OCI-LY7 (cell line): Measurements from ENCODE around the gene PITPNC1. TPM values are rescaled to one million over a fixed set of nuclear protein-coding genes. Genes with fewer than 3 reads are reported as not detected.

Experiments
- BruUV-seq: library from RNA; stranded (reverse); fragments of 400-500 nt; replicated peaks from 2 replicates; lab custom pipeline; 2021; lab: Mats Ljungman, UMichigan
- CTCF ChIA-PET: fragments of 300-600 bp; sonication (Branson Sonifier 250); formaldehyde crosslinking; loops from one replicate; lab custom pipeline; 2022; ENCODE audit warnings: antibody characterized with exemption; ENCODE audit not compliant: unreplicated experiment; lab: Charles Lee
- POLR2A ChIA-PET: fragments of 300-600 bp; sonication (Branson Sonifier 250); formaldehyde crosslinking; loops from one replicate; lab custom pipeline; 2022; ENCODE audit warnings: antibody characterized with exemption; lab: Charles Lee
- DNase-seq: peaks from one replicate; pipeline ENCODE4 v3.0.0-alpha.2; 2015; ENCODE audit warnings: low spot score
- H2AFZ ChIP-seq: fragments of 200-600 bp; sonication (generic), shearing (Covaris generic); 2 replicates; pipeline ENCODE4 v1.6.1; 2014; ENCODE audit warnings: mild to moderate bottlenecking, antibody characterized with exemption, low read length, moderate library complexity
- H3K27ac ChIP-seq: fragments of 200-600 bp; sonication (generic); 2 replicates; pipeline ENCODE4 v1.5.1; 2014; ENCODE audit warnings: mixed run types, low read depth, mild to moderate bottlenecking, moderate library complexity, low read length, inconsistent platforms; ENCODE audit not compliant: poor library complexity, severe bottlenecking
- H3K36me3 ChIP-seq: fragments of 200-600 bp; sonication (generic); 2 replicates; pipeline ENCODE4 v1.6.1; 2014; ENCODE audit warnings: mild to moderate bottlenecking, antibody characterized with exemption, low read length, moderate library complexity, mixed read lengths; ENCODE audit not compliant: insufficient read depth
- H3K4me1 ChIP-seq: fragments of 200-600 bp; sonication (generic); 2 replicates; pipeline ENCODE4 v1.5.1; 2014; ENCODE audit warnings: mild to moderate bottlenecking, low read length; ENCODE audit not compliant: insufficient read depth, poor library complexity, severe bottlenecking
- H3K4me2 ChIP-seq: fragments of 200-600 bp; sonication (generic); 2 replicates; pipeline ENCODE4 v1.6.1; 2014; ENCODE audit warnings: mild to moderate bottlenecking, low read length
- H3K4me3 ChIP-seq: fragments of 200-600 bp; sonication (generic); 2 replicates; pipeline ENCODE4 v1.5.1; 2014; ENCODE audit warnings: mild to moderate bottlenecking, low read depth, low read length; ENCODE audit not compliant: poor library complexity, severe bottlenecking
- H3K79me2 ChIP-seq: fragments of 200-600 bp; sonication (generic); 2 replicates; pipeline ENCODE4 v1.6.1; 2016; ENCODE audit warnings: low read depth, mild to moderate bottlenecking, low read length, moderate library complexity, mixed read lengths; ENCODE audit not compliant: insufficient read depth
- H3K9me2 ChIP-seq: fragments of 200-600 bp; sonication (generic); 2 replicates; pipeline ENCODE4 v1.6.1; 2016; ENCODE audit warnings: mild to moderate bottlenecking, low read length, mixed read lengths; ENCODE audit not compliant: insufficient read depth
- H3K9me3 ChIP-seq: fragments of 200-600 bp; sonication (generic); 2 replicates; pipeline ENCODE4 v1.6.1; 2014; ENCODE audit warnings: mild to moderate bottlenecking, mixed run types, low read length, mixed read lengths
- H4K20me1 ChIP-seq: fragments of 200-600 bp; sonication (generic); 2 replicates; pipeline ENCODE4 v1.6.1; 2014; ENCODE audit warnings: mild to moderate bottlenecking, antibody characterized with exemption, low read length, moderate library complexity, mixed read lengths; ENCODE audit not compliant: insufficient read depth
- CTCF ChIP-seq: fragments of 200-600 bp; sonication (generic); conservative IDR thresholded peaks from 2 replicates; pipeline ENCODE4 v1.5.1; 2014; ENCODE audit warnings: mild to moderate bottlenecking, antibody characterized with exemption, low read length, moderate library complexity, mixed read lengths
- EZH2phosphoT487 ChIP-seq: fragments of 200-600 bp; sonication (generic); IDR thresholded peaks from 2 replicates; pipeline ENCODE4 v1.6.1; 2018; ENCODE audit warnings: low read depth, borderline replicate concordance, mild to moderate bottlenecking, mixed run types, antibody characterized with exemption, low read length, moderate library complexity, mixed read lengths
- intact Hi-C: fragments of 100-400 bp; cut with micrococcal nuclease; formaldehyde crosslinking; loops from one replicate; pipeline ENCODE4 v1.10.0; 2022; ENCODE audit not compliant: unreplicated experiment
- total RNA-seq, 2 experiments: library from RNA; depleted of rRNA in 1 of 2; stranded (reverse); fragments of >200 nt in 1 of 2; shearing (Covaris generic) in 1 of 2; gene quantifications; 2 replicates each; pipeline ENCODE4 v1.2.3, GENCODE V29; 2014 to 2022

PITPNC1 gene
- total RNA-seq, 2 experiments from 2014 or later: 14.3 to 21.1 TPM

DNA sequence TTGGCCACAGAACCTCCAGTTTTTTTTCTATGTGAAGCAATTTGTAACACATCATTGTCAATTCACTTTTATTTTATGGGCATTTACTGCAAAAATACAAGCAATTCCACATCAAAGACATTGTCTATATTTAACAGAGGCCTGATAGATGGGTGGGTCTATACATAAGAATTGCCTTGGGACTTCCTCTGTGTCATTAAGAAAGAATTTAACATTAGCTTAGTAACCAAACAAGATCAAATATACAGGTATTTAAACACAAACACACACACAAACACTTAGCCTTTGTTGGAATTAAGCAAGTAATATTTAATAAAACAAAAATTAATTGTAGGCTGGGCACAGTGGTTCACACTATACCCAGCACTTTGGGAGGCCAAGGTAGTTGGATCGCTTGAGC, 4.3 kb upstream of the PITPNC1 start:
- DNase-seq: no peak
- CTCF ChIA-PET: no interaction called here
- no peak overlapping the region for H2AFZ ChIP-seq
- H3K9me2 ChIP-seq: no peaks in the 10 kb centered on the region
- TF ChIP-seq EZH2phosphoT487 (no peak), CTCF (no peak)
- no peak overlapping the region for H3K4me3 ChIP-seq
- H3K4me2 ChIP-seq: no peak overlapping the region
- H3K27ac ChIP-seq: no peak overlapping the region
- no peaks in the 10 kb centered on the region for H3K79me2 ChIP-seq
- peaks cover 26% of the 10 kb centered on the region for H3K4me1 ChIP-seq
- no peaks in the 10 kb centered on the region for H3K9me3 ChIP-seq
- no peaks in the 10 kb centered on the region for H3K36me3 ChIP-seq
- POLR2A ChIA-PET: interaction anchor here (0.7 kb wide), 1 partner anchor 366 kb away, joined by 3 read pairs; no protein-coding TSS in a partner anchor
- no TSS peak for BruUV-seq
- intact Hi-C loops: loop anchor here (10.0 kb wide), 1 partner anchor 658 kb away; no protein-coding TSS in a partner anchor
- H4K20me1 ChIP-seq: no peaks in the 10 kb centered on the region

DNA sequence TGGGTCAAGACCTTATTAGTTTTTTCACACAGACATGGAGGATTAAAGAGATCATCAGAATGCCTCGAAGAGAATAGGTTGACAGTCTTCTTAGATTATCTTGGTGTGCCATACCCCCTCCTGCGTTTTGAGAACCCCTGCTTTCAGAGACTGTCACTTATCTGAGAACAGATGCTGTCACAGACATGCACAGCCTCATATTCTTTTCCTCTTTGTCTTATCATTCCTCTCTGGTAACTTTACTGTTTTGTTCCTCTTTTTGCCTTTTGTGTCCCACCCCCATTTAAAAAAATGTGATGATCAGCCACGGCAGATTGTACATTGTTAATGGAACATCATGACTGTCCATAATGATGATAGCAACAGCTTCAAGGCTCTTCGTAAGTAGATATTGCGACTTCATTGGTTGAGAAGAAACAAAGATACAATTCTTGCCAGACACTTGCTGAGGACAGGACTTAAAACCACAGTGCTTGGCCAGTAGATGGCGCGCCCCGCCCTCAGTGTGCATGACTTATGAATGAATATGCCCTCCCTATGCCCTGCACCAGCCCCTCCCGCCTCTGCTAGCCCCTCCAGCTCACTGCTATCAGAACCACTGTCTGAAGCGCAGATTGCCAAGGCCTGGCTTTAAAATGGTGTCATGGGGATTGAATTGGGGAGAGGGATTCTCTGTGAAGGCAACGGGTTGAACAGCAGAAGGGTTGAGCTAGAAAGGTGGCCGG, 2.6 kb upstream of the PITPNC1 start:
- POLR2A ChIA-PET: interaction anchor here (0.6 to 2.0 kb wide), 3 partner anchors 101 to 313 kb away, joined by 3 to 5 read pairs (median 3); no protein-coding TSS in a partner anchor
- peak; percentile 89 for DNase-seq
- Histone ChIP-seq H3K4me2 (peak overlapping the region; percentile 34; the same call in 1 of the 2 replicates), H3K79me2 (no peaks in the 10 kb centered on the region), H4K20me1 (peaks cover 5% of the 10 kb centered on the region; the same call in 1 of the 2 replicates), H3K27ac (no peak overlapping the region), H3K4me3 (no peak overlapping the region), H3K36me3 (no peaks in the 10 kb centered on the region), H2AFZ (peak overlapping the region; percentile 50; the same call in 1 of the 2 replicates), H3K4me1 (peaks cover 32% of the 10 kb centered on the region), H3K9me3 (no peaks in the 10 kb centered on the region), H3K9me2 (no peaks in the 10 kb centered on the region)
- TF ChIP-seq EZH2phosphoT487 (no peak), CTCF (peak; percentile 95)
- CTCF ChIA-PET: interaction anchor here (1.0 kb wide), 1 partner anchor 14 kb away, joined by 3 read pairs; no protein-coding TSS in a partner anchor
- no TSS peak for BruUV-seq
- intact Hi-C loops: loop anchor here (1.0 to 10.0 kb wide), 4 partner anchors 101 to 660 kb away; partner anchors contain the start of gene BPTF
